ENCODE measurements around the gene TMEM132C. TPM values are rescaled to one million over a fixed set of nuclear protein-coding genes. Genes with fewer than 3 reads are reported as not detected.
"Not testable (repeated sequence)": the region's sequence is repeated elsewhere in the genome, so short reads cannot be mapped to it uniquely, and the experiment has no call there.

Gene TMEM132C
- total RNA-seq, 1 donor from 2014 or later, result not detected

DNA sequence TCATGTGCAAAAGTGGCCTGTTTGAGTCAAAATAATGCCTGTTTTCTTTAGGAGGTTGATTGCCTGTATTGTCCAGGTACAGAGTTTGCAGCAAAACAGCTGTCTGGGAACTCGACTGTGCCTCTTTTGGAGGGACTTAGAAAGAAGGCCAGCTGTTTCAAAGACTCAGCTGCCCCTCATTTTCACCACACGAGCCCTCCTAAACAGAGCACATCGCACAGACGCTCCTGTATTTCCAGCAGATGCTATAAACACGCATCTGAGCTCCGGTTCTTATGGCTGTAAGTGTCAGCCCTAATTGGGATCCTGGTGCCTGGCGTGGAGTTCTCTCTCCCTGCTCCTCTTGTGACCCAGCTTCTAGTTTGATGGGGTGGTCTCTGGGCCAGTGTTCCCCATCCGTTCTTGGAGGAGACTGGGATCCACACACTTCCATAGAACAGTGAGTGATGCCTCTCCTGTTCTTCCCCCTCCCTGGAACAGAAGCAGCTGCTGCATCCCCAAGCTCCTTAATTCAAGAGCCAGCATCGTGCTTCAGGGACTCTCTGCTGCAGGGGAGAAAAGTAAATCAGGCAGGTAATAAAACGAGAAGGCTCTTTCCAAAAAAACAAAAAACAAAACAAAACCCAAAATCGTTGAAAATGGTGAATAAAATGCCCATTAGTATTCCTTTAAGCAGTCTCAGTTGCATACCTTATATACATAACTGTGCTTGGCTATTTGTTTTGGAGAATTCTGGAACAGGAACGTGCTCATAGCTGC lies 287.8 kb downstream of the TMEM132C start:
- DNase-seq (ENCODE audit: low read depth), result no peak

DNA sequence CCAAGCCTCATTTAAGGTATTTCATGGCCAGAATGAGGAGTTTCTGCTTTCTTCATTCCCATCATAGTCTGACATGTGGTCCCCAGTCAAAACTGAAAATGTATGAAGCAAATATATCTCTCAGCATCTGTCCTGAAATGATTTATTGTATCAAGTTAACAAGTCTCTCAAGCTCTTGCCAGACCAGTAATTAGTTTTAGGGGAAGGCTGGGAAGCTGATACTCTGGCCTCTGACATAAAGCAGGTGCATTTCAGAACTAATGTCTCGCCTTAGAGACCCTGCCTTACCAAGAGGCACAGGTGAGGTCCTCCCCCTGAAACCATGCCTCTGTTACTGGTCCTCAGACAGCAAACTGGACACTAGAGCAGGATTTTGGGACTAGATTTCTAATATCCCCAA lies 290.3 kb downstream of the TMEM132C start:
- no peak for DNase-seq (ENCODE audit: low read depth)

DNA sequence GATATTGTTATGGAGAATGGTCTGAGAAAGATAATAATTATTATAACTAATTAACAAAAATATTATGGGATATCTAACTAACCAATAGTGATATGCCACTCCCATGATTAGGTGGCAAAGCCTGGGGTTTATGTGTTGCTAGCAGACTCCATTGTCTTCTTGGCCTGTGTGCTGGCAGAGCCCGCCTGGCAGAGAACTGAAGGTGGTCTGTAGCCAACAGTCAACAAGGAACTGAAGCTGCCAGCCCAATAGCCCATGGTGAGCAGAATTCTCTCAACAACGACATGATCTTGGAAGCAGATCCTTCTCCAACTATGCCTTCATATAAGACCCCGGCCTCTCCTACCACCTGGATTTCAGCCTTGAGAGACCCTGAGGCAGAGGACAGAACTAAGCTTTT lies 298.0 kb downstream of the TMEM132C start:
- no peak for DNase-seq (ENCODE audit: low read depth)

DNA sequence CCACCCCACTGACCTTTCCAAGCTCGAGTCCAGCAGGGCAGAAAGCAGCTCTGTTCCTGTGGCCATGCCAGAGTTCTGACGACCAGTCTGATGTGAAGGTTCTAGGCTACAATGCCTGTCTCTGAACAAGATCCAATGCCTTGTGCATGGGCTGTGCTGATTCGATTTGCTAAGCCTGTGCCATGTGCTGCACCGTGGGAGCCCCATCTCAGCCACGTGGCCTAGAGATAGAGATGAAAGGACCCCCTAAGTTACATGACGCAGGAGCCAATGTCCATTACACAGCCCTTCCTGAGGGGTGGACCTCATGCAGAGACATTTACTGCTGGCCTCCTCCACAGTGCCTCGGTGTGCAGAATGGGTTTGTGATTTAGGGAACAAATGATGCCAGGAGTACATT lies 300.8 kb downstream of the TMEM132C start:
- DNase-seq (ENCODE audit: low read depth), result no peak

DNA sequence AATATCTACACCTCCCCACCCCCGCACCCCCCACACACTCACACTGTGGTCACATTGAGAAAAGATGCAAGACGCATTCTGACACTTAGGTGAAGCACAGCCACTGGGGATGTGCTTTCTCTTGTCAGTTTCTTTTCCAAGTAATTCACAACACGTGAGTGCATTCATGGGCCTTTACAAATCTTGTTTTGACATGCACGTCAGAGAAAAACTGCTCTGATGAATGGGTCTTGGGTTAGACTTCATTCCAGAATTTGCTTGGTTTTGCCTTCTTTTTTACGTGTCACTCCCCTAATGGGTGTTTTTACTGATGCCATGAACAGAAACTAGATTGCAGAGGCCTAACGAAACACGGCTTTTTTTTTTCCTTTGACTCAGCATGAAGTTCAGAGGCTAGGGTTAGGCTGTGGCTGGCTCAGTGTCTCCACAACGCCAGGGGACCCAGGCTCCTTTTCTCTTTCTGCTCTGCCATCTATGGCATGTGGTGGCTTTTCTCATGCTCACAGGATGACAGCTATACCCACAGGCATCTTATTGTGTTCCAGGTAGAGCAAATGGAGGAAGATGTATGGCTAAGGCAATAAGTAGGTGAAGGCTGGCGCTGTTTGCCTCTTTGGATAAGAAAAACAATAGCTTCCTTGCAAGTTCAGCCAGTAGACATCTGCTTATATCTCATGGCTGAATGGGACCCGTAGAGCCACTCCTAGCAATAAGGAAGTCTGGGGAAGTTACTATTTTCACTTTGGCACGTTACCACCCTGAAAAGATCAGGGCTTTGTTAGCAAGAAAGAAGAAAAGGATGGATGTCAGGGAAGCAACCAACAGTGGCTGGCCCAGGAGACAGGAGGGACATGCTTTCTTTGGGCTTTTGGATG lies 303.5 kb downstream of the TMEM132C start:
- no peak for DNase-seq (ENCODE audit: low read depth)

DNA sequence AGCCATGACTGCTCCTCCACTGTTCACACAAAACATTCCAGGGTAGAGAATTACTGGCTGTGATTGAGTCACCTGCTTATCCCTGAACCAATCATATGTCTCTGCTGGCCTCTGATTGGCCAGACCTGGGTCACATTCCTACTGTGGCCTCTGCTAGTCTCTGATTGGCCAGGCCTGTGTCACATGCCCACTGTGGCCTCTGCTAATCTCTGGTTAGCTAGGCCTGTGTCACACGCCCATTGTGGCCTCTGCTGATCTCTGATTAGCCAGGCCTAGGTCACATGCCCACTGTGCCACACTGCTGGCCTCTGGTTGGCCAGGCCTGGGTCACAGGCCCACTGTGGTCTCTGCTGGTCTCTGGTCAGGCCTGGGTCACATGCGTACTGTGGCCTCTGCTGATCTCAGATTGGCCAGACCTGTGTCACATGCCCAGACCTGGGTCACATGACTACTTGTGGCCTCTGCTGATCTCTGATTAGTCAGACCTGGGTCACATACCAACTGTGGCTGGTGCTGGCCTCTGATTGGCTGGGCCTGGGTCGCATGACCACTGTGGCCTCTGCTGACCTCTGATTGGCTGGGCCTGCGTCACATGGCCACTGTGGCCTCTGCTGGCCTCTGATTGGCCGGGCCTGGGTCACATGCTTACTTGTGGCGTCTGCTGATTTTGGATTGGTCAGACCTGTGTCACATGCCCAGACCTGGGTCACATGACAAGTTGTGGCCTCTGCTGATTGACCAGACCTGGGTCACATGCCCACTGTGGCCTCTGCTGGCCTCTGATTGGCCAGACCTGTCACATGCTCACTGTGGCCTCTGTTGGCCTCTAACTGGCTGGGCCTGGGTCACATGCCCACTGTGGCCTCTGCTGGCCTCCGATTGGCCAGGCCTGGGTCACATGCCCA lies 305.2 kb downstream of the TMEM132C start:
- DNase-seq (ENCODE audit: low read depth), result no peak

DNA sequence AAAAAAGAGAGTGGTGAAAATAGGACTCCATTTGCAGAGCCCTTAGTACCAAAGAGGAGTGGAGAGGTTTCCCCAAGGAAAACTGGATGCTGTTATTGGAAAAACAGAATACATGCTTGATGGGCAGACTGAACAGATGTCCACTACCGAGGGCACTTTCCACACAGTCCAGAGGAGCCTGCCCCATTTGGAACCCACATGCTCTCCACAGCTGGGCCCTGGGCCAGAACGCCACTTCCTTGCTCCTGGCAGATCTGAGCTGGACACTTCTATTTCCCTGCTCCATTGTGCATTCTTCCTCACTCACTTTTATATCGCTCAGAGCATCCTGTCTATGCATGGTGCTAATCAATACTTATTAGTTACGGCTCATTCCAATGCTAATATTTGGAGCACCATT lies 306.9 kb downstream of the TMEM132C start:
- no peak for DNase-seq (ENCODE audit: low read depth)

DNA sequence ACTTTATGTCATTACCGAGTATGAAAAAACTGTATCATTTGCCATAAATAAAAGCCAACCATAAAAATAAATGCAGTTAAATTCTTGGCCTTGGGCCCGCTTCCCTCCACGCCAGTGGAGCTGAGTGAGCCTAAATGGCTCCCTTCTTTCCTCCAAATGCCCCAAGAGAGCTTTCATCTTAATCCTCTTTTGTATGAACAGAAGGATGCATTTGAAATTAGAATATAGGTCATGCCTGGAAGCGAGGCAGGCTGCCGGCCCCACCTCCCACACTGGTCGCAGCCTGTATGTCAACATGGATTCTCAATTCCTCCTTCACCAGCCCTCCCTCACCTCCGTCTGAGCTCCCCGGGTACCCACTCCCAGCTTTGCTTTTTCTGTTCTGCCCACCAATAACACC lies 311.1 kb downstream of the TMEM132C start:
- DNase-seq (ENCODE audit: low read depth), result no peak

DNA sequence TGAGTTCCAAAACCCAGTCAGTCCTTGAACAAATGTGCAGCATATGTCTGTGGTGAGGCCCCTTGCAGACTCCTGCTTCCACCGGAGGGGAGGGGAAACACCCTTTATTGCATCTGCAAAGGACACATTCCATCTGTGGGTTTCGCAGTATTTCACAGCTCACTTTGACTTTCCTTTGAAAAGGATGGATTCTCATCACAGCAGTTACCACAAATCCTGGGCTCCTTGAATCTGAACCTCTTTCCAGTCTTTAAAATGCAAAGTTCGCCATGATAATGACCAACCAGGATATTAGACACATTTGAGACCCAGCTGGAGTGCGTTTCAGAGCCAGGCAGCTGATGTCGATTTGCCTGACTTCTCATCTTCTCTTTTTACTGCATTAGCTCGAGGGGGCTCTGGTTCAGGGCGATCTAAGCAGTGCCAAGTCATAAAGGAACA lies 314.4 kb downstream of the TMEM132C start:
- no peak for DNase-seq (ENCODE audit: low read depth)

DNA sequence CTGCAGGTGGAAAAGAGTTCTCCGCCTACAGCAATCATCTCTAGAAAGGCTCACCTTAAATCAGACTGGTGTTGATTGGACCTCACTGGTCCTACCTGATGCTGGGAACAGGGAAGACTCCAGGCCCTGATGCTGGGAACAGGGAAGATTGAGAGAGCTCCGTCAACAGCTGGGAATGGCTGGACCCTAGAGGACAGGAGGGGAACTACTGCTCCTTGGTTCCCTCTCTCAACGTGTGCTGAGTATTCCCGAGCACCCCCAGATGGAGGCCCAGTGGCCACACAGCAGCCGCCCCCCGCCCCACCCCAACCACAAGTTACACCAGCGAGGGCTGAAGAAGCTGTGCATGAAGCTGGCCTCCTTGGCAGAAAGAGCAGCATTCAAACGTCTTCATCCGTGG lies 316.5 kb downstream of the TMEM132C start:
- DNase-seq (ENCODE audit: low read depth), result no peak

DNA sequence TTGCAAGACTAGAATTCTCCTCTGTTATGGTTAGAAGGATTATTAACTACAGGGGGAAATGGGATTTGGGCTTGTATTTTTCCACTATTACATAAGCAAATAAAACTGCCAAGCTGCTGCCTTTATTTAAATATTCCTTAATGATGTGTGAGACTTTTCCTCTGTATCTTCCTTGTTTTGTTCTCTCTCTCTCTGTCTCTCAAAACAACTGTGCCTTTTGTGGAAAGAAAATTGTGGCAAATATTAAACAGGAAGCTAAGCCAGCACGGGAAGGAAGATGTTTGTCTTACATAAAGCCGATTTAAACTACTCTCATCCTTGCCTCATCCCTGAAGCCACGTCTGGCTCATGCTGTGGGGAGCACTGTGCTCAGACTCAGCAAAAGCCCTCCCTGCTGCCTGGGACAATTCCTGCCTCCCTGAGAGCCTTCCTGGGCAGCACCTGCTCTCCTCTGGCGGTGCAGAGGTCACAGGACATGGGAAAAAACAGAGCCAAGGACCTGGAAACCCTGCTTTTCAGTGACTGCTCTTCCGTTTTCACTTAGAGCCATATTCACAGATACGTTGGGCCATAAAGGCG lies 319.6 kb downstream of the TMEM132C start:
- DNase-seq (ENCODE audit: low read depth), result no peak

DNA sequence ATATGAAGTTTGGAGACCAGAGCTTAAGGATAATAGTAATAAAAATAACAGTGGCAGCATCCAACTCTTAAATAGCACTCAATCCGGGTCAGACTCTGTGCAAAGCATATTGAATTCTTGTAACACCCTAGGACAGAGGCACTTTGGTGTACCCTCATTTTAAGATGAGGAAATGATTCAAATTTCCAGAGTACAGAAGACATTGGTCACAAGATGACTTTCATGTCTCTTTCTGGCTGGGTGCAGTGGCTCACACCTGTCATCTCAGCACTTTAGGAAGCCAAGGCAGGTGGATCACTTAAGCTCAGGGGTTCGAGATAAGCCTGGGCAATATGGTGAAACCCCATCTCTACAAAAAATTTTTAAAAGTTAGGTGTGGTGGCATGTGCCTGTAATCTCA lies 320.9 kb downstream of the TMEM132C start:
- DNase-seq (ENCODE audit: low read depth), result no peak

DNA sequence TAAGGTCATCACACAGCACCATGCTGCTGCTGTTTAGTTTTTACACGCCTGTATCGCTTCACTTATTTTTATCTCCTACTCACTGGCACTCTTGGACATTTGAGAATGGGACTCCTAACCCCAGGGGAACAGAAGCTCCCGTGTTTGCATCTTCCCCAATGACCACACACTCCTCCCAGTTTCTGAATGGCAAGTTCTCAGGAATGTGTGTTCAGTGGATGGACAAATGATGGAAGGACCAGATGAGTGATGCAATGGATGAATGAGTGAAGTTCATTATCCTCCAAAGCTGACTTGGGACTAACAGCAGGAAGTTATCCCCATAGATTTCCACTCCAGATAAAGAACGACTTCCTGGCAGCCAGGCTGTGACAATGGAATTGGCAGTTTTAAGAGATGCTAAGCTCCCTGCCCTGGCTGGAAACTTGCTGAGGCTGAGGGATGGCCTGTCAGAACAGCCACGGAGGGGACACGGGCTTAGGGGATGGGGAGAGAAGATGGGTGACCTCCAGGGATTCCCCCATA lies 325.3 kb downstream of the TMEM132C start:
- DNase-seq (ENCODE audit: low read depth), result no peak

DNA sequence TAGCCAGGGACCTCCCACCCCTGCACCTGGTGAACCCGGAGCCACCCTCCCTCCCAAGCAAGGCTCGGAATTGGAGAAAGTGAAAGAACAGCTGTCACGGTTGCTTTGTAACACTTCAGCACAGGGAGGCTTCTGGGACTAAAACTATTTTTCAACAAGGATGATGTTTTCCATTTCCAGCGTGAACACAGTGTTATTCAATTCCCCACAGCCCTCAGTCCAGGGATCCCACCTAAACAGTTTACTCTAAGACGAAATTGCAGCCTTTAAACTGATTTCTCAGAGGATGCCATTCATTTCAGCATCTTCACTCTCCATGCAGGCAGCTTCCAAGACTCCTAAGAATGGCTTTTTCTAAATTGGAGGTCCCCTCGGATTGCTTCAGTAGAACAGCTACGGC lies 327.6 kb downstream of the TMEM132C start:
- no peak for DNase-seq (ENCODE audit: low read depth)

DNA sequence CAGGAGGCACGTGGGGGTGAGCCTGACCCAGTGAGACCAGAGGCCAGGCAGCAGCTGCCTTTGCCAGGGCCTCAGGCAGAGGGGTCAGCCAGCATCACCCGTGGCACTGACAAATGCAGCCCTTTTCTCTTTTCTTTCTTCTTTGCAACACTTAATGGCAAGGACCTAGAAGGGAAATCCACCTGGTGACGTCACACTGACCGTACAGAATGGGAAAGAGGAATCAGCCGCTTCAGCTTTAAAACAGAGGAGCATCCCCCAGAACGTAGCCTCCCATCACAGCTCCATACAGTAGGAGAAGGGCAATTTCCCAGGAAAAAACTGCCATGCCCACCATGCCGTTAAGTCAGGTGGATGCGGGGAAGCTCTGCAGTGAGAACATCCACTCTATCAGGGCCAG lies 328.6 kb downstream of the TMEM132C start:
- no peak for DNase-seq (ENCODE audit: low read depth)

DNA sequence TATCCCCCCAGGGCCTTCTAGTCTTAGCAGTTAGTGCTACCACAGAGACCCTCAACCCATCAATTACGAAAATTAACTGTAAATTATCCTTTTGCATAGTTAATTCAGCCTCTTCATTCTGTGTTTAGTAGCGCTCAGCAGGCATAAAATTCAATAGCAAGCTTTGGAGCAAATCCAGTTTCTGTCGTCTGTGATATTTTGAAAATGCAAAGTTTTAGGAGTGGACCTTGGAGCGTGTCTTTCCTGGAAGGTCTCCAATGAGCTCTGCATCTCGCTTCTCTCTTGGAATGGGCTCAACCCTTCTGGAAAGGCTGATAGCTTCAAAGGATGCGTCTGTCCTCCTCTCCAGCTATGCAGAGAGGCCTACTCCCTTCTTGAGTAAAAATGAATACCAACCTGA lies 333.9 kb downstream of the TMEM132C start:
- DNase-seq (ENCODE audit: low read depth), result no peak

DNA sequence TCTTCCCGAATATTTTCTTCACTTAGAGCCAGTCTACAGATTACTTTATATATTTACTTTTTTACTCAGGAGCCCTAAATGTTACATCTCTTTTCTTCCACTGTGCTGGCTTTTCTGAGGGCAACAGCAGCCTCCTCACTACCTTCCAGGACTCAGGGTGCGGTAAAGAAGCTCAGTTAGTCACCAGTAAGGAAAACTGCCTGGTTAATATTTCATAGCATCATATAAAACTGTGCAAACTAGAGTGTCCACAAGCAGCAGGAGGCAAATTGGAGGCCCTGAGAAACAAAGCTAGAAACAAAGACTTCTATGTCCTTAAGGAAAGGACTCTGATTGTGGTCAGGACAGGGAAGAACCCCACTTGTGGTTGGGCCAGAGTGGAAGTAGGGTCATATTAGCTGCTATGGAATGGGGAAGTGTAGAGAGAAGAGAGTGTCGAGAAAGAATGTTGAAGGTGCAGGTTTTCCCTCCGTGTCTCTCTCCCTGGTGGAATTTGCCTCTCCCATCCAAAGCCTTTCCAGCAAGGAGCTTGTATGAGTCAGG lies 336.7 kb downstream of the TMEM132C start:
- no peak for DNase-seq (ENCODE audit: low read depth)

DNA sequence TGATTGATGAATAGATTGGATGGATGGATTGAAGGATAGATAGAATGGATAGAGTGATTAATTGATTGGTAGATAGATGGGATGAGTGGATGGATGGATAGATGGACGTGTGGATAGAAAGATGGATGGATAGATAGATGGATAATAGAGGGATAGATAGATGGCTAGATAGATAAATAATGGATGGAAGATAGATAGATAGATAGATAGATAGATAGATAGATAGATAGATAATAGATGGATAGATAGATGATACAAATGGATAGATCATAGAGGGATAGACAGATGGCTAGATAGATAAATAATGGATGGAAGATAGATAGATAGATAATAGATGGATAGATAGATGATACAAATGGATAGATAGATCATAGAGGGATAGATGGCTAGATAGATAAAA lies 337.2 kb downstream of the TMEM132C start:
- DNase-seq (ENCODE audit: low read depth), result not testable (repeated sequence)

DNA sequence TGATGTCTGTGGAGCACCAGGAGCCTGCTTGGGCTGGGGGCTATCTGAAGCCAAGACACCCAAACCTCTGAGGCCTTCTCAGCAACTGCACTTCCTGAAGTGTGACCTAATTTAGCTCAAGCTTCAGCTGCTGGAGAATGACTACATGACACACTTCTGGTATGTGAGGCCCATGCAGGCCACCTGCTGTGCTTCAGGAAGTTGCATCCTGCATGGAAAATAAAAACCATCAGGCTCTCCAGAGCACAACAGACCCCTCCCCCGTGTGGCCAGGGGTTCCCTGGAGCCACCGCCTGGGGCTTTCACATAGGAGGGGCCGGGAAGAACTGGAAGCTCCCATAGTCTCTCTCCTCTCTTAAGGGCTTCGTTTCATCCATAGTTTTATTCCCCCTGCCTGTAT lies 339.1 kb downstream of the TMEM132C start:
- no peak for DNase-seq (ENCODE audit: low read depth)

DNA sequence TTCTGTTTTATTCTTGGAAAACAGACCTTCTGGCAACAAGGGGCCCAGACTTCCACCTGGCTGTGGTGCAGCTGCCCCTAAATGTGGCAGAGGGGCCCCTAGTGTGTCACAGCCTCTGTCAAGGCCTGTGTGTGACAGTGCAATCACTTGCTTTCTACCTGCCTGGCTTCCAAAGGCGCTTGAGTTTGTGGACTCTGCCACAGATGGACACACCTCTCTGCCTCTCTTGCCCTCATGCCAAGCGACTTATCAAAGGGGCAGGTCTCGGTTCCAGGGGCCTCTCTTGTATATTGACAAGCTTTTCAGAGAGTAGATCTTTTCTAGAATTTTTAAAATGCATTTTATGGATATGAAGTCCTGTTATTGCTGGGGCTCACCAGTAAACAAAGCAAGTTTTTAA lies 339.6 kb downstream of the TMEM132C start:
- no peak for DNase-seq (ENCODE audit: low read depth)

DNA sequence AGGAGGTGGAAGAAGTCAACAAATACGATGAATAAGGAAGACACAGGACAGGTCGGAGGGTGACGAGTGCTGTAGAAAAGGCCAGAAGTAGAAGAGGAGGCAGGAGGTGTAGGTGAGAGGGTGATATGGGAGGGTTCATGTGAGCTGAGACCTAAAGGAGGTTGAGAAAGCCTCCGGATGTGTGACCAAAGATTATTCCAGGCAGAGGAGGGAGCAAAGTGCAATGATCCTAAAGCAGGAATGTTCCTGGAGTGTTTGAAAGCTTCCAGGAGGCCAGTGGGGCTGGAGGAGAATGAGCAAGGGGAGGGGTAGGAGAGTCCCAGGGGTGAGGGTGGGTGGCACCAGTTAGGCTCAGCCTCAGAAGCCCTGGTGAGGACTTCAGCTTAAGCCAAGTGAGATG lies 340.0 kb downstream of the TMEM132C start:
- DNase-seq (ENCODE audit: low read depth), result no peak

Data from renal cortical epithelial cell (primary cell).